K562 (cell line): ENCODE results near the gene ARHGAP12.

Experiments used
- ATF7 ChIP-seq: fragments of 450-650 bp; IDR thresholded peaks from 2 replicates; pipeline ENCODE4 v1.7.1; 2014; ENCODE audit warnings: mild to moderate bottlenecking, moderate library complexity
- POLR2AphosphoS2 ChIP-seq: IDR thresholded peaks from 2 replicates; pipeline ENCODE4 v1.6.1; 2012; ENCODE audit warnings: low read length, improper control_type of control experiment
- RAD21 ChIP-seq, 2 experiments: fragments of 250-450 bp in 1 of 2; fragments of 450-650 bp in 1 of 2; sonication (Bioruptor Pico) in 1 of 2; formaldehyde crosslinking in 1 of 2; IDR thresholded peaks in 1 of 2; conservative IDR thresholded peaks in 1 of 2; 2 replicates each; pipeline versions ENCODE4 v1.4.0 to v1.8.0; 2020 to 2022; ENCODE audit warnings: mild to moderate bottlenecking in 2 of 2, moderate library complexity in 1 of 2
- TEAD1 ChIP-seq, 2 experiments: fragments of 450-650 bp in 1 of 2; sonication (generic) in 1 of 2; formaldehyde crosslinking; IDR thresholded peaks; 2 replicates each; pipeline versions ENCODE4 v1.4.0 to v1.8.0; 2020 to 2022; ENCODE audit warnings: mild to moderate bottlenecking in 2 of 2, missing genetic modification reagents in 1 of 2
- ZNF197 ChIP-seq: fragments of 200-800 bp; sonication (Bioruptor generic); IDR thresholded peaks from 2 replicates; pipeline ENCODE4 v1.6.1; 2016; ENCODE audit warnings: low read depth, missing genetic modification characterization, missing compliant biosample characterization
- ZNF644 ChIP-seq: fragments of 200-800 bp; sonication (Bioruptor generic); IDR thresholded peaks from 2 replicates; pipeline ENCODE4 v1.6.1; 2016; ENCODE audit warnings: low read depth, missing genetic modification characterization, missing compliant biosample characterization
- TF ChIP-seq, protein P1 (sequence below): sonication (generic); formaldehyde crosslinking; IDR thresholded peaks from 2 replicates; pipeline ENCODE4 v1.8.1; 2022; ENCODE audit warnings: missing genetic modification reagents
- TF ChIP-seq, protein P2 (sequence below), 3 experiments: IDR thresholded peaks in 2 of 3; conservative IDR thresholded peaks in 1 of 3; 2 replicates each; pipeline ENCODE4 v1.5.1; 2011 to 2012; ENCODE audit warnings: low read length in 3 of 3, mild to moderate bottlenecking in 3 of 3, control low read depth in 2 of 3, improper control_type of control experiment in 1 of 3, inconsistent platforms in 1 of 3, low read depth in 1 of 3, mixed read lengths in 1 of 3, moderate library complexity in 1 of 3; ENCODE audit not compliant: insufficient read depth in 2 of 3

DNA sequence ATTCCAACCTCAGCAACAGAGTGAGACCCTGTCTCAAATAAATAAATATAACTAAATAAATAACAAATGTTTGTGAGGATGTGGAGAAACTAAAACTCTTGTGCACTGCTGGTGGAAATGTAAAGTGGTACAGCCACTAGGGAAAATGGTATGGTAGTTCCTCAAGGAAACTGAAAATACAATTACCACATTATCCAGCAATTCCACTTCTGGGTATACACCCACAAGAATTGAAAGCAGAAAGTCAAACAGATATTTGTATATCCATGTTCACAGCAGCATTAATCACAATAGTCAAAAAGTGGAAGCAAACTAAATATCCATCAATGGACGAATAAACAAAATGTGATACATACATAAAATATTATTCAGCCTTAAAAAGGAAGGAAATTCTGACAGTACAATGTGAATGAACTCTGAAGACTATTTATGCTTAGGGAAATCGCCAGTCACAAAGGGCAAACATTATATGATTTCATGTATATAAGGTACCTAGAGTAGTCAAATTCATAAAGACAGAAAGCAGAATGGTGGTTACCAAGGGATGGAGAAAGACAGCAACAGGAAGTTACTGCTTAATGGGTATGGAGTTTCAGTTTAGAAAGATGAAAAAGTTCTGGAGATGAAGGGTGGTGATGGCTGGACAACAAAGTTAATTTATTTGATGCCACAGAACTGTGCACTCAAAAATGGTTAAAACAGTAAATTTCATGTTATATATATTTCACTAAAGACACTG is 9.8 kb downstream of the ARHGAP12 start:
- no peak for TF ChIP-seq ZNF644
- TF ChIP-seq, protein P1, sequence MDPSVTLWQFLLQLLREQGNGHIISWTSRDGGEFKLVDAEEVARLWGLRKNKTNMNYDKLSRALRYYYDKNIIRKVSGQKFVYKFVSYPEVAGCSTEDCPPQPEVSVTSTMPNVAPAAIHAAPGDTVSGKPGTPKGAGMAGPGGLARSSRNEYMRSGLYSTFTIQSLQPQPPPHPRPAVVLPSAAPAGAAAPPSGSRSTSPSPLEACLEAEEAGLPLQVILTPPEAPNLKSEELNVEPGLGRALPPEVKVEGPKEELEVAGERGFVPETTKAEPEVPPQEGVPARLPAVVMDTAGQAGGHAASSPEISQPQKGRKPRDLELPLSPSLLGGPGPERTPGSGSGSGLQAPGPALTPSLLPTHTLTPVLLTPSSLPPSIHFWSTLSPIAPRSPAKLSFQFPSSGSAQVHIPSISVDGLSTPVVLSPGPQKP (CRISPR knock-in tag), result no peak
- TF ChIP-seq ZNF197 (CRISPR knock-in tag), result no peak
- no peak for TF ChIP-seq TEAD1 (CRISPR knock-in tag; IDR thresholded peaks at IDR 0.05)
- no peak for TF ChIP-seq ATF7
- TF ChIP-seq RAD21 (CRISPR knock-in tag; conservative IDR thresholded peaks at IDR 0.05 in 1 of 2, IDR thresholded peaks at IDR 0.05 in 1 of 2), result no peak
- no peak for TF ChIP-seq POLR2AphosphoS2
- TF ChIP-seq, protein P2, sequence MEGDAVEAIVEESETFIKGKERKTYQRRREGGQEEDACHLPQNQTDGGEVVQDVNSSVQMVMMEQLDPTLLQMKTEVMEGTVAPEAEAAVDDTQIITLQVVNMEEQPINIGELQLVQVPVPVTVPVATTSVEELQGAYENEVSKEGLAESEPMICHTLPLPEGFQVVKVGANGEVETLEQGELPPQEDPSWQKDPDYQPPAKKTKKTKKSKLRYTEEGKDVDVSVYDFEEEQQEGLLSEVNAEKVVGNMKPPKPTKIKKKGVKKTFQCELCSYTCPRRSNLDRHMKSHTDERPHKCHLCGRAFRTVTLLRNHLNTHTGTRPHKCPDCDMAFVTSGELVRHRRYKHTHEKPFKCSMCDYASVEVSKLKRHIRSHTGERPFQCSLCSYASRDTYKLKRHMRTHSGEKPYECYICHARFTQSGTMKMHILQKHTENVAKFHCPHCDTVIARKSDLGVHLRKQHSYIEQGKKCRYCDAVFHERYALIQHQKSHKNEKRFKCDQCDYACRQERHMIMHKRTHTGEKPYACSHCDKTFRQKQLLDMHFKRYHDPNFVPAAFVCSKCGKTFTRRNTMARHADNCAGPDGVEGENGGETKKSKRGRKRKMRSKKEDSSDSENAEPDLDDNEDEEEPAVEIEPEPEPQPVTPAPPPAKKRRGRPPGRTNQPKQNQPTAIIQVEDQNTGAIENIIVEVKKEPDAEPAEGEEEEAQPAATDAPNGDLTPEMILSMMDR (IDR thresholded peaks at IDR 0.05 in 2 of 3, conservative IDR thresholded peaks at IDR 0.05 in 1 of 3; ENCODE audit: insufficient read depth in 2 of 3, low read depth in 1 of 3, low read length in 3 of 3), result no peak
